ENCODE data around the gene PALLD.

The PALLD gene

GRCh38 chr4:168837922-168838321 lies 341.1 kb downstream of the PALLD start:
- ChIA-PET POLR2A (no interaction called here), CTCF (interaction anchor here (0.6 to 1.2 kb wide), 2 partner anchors 14 to 252 kb away, joined by 3 to 5 read pairs; no protein-coding TSS in a partner anchor)
- Histone ChIP-seq H3K4me1 (ENCODE audit: control insufficient read depth, insufficient read depth, low read length) (peaks cover 7% of the 10 kb centered on the region), H3K36me3 (ENCODE audit: control insufficient read depth in 2 of 2, insufficient read depth in 1 of 2, low read length in 2 of 2) (peaks cover 0 to 15% of the 10 kb centered on the region in 2 experiments; a peak in 1 of 3 replicates), H3K9me3 (ENCODE audit: control insufficient read depth, insufficient read depth, low read depth, low read length) (no peaks in the 10 kb centered on the region), H3K4me3 (ENCODE audit: low read depth, low read length) (no peak overlapping the region), H3K27ac (ENCODE audit: extremely low read depth, low read depth, low read length) (no peak overlapping the region)
- TF ChIP-seq SCRT1 (tag by site-specific recombination; IDR thresholded peaks at IDR 0.05; ENCODE audit: borderline replicate concordance) (no peak), ZNF239 (tag by site-specific recombination; IDR thresholded peaks at IDR 0.05) (no peak), RBAK (tag by site-specific recombination; IDR thresholded peaks at IDR 0.05) (no peak), ZNF311 (tag by site-specific recombination; IDR thresholded peaks at IDR 0.05; ENCODE audit: borderline replicate concordance) (no peak), ZNF529 (tag by site-specific recombination; IDR thresholded peaks at IDR 0.05; ENCODE audit: insufficient replicate concordance) (no peak), ZFP3 (tag by site-specific recombination; IDR thresholded peaks at IDR 0.05; ENCODE audit: low read depth) (no peak), ZNF416 (tag by site-specific recombination; IDR thresholded peaks at IDR 0.05) (no peak), ZNF610 (tag by site-specific recombination; IDR thresholded peaks at IDR 0.05; ENCODE audit: borderline replicate concordance) (no peak), ZNF138 (tag by site-specific recombination; IDR thresholded peaks at IDR 0.05; ENCODE audit: borderline replicate concordance) (no peak), TRIM28 (IDR thresholded peaks at IDR 0.05; ENCODE audit: borderline replicate concordance, low read length) (no peak), ZNF48 (tag by site-specific recombination; IDR thresholded peaks at IDR 0.05) (no peak), ZNF521 (tag by site-specific recombination; IDR thresholded peaks at IDR 0.05) (no peak)

DNA sequence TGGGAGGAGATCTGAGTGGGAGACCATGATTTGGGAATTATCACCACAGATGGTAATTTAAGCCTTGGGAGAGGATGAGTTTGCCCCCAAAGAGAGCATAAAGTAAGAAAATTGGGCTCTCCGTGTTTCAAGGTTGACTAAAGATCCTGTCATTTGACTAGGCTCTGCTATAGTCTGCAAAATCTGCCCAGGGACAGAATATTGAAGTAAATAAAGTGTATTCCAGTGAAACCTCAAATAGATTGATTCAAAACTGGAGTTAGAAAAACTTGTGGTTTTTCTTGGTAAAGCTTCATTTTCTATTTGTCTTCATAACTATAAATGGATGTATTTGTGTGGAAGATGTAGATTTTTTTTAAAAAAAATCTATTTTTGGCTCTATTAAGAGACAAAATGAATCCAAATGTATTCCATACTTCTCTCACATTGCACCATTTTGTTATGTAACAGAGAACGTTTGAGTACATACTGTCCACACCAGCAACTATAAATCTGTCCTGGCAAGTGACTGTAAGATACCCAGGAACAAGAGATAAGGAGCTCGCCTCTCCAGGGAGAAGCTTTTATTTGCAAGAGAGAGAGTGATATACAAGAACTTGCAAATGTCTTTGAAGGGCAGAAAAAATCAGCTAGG lies 343.0 kb downstream of the PALLD start:
- Histone ChIP-seq H3K4me1 (ENCODE audit: control insufficient read depth, insufficient read depth, low read length) (peaks cover 4% of the 10 kb centered on the region), H3K36me3 (ENCODE audit: control insufficient read depth in 2 of 2, insufficient read depth in 1 of 2, low read length in 2 of 2) (peaks cover 0 to 22% of the 10 kb centered on the region in 2 experiments; a peak in 1 of 3 replicates), H3K4me3 (ENCODE audit: low read depth, low read length) (no peak overlapping the region), H3K27ac (ENCODE audit: extremely low read depth, low read depth, low read length) (no peak overlapping the region), H3K9me3 (ENCODE audit: control insufficient read depth, insufficient read depth, low read depth, low read length) (no peaks in the 10 kb centered on the region)
- ChIA-PET CTCF (interaction anchor here (1.2 kb wide), 1 partner anchor 59 kb away, joined by 3 read pairs; no protein-coding TSS in a partner anchor), POLR2A (no interaction called here)
- TF ChIP-seq ZXDB (tag by site-specific recombination; IDR thresholded peaks at IDR 0.05): no peak
- no peak for TF ChIP-seq ZNF292 (tag by site-specific recombination; IDR thresholded peaks at IDR 0.05; ENCODE audit: borderline replicate concordance, low read depth)
- no peak for TF ChIP-seq ZNF324 (tag by site-specific recombination; IDR thresholded peaks at IDR 0.05)
- TF ChIP-seq ZNF670 (tag by site-specific recombination; IDR thresholded peaks at IDR 0.05; ENCODE audit: low read depth): no peak
- TF ChIP-seq ZNF155 (tag by site-specific recombination; IDR thresholded peaks at IDR 0.05): no peak
- TF ChIP-seq ZNF626 (tag by site-specific recombination; IDR thresholded peaks at IDR 0.05): no peak
- TF ChIP-seq ZNF341 (tag by site-specific recombination; IDR thresholded peaks at IDR 0.05; ENCODE audit: low read depth): no peak
- no peak for TF ChIP-seq ZBTB7A (tag by site-specific recombination; IDR thresholded peaks at IDR 0.05; ENCODE audit: low read depth)
- TF ChIP-seq, protein P1, sequence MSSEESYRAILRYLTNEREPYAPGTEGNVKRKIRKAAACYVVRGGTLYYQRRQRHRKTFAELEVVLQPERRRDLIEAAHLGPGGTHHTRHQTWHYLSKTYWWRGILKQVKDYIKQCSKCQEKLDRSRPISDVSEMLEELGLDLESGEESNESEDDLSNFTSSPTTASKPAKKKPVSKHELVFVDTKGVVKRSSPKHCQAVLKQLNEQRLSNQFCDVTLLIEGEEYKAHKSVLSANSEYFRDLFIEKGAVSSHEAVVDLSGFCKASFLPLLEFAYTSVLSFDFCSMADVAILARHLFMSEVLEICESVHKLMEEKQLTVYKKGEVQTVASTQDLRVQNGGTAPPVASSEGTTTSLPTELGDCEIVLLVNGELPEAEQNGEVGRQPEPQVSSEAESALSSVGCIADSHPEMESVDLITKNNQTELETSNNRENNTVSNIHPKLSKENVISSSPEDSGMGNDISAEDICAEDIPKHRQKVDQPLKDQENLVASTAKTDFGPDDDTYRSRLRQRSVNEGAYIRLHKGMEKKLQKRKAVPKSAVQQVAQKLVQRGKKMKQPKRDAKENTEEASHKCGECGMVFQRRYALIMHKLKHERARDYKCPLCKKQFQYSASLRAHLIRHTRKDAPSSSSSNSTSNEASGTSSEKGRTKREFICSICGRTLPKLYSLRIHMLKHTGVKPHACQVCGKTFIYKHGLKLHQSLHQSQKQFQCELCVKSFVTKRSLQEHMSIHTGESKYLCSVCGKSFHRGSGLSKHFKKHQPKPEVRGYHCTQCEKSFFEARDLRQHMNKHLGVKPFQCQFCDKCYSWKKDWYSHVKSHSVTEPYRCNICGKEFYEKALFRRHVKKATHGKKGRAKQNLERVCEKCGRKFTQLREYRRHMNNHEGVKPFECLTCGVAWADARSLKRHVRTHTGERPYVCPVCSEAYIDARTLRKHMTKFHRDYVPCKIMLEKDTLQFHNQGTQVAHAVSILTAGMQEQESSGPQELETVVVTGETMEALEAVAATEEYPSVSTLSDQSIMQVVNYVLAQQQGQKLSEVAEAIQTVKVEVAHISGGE (tag by site-specific recombination; conservative IDR thresholded peaks at IDR 0.05; ENCODE audit: low read depth): no peak
- no peak for TF ChIP-seq BCL11B (tag by site-specific recombination; IDR thresholded peaks at IDR 0.05; ENCODE audit: low read depth)
- no peak for TF ChIP-seq ZNF354C (tag by site-specific recombination; IDR thresholded peaks at IDR 0.05; ENCODE audit: borderline replicate concordance, low read depth)

Measured in HEK293 (cell line).